Stimulated activated CD8-positive, alpha-beta memory T cell treated with anti-CD3 and anti-CD28 coated beads, Interleukin-7, amount 100 ng/mL, for 48 hours (primary cell): ENCODE measurements around the gene STX18.

Experiments
- DNase-seq, 2 donors: peaks; one replicate each; pipeline ENCODE4 v3.0.0-alpha.2; 2020; ENCODE audit warnings: low read depth in 1 of 2; ENCODE audit errors: extremely low read depth in 1 of 2

Gene STX18

DNA sequence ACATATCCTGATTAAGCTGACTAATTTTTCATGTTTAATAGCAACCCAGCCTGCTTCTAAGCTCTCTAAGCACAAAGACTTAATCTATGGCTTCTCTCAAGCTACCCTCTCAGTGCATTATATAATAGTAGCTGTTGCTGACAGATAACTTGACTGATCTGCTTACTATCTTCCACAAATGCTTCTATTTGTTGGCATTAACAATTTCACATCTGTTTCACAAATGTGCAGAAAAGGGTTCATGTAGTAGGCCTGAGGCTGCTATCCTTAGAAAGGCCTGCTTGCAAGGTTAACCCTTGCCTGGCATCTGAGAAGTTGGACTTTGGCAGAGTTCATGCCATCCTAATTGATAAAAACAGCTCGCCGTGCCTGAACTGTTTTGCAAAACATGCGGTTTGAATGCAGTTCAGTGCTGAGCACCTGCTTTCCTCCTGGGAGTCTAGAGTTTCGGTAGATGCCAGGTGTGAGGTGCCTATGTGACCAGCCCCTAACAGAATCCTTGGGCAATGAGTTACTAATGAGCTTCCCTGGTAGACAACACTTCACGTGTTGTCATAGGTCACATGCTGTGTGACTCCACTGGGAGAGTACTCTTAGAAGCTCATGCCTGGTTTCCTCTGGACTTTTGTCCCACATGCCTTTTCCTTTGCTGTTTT is 86.5 kb downstream of the STX18 start:
- DNase-seq, result no peak

DNA sequence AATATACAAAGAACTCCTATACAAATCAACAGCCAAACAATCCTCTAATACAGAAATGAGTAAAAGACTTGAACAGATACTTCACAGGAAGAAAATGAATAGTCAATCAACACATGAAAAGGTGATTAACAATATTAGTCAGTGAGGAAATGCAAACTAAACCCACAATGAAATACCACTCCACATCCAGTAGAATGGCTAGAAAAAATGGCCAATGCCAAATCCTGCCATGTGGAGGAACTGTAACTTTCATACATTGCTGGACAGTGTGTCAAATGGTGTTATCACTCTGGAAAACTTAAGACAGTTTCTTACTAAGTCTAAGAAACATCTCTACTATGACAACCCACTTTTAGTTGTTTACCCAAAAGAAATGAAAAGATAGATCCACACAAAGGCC is 95.4 kb downstream of the STX18 start:
- no peak for DNase-seq

DNA sequence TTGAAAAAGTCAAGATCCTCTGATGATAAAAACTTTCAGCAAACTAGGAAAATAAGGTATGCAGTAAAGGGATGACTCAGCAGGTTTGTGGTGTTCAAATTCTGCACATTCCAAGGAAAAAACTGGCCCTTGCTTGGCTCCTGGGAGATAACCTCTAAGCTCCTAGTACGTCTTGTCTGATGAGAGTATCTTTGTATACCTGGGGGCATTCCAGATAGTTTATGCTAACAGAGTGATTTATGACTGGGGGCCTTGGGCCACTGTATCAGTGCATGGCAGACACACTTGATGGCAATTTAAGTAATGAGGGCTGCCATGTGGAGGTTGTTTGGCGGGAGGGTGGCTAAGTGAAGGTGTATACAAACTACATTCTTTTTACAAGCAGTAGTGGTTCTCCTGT is 98.0 kb downstream of the STX18 start:
- DNase-seq, result no peak

DNA sequence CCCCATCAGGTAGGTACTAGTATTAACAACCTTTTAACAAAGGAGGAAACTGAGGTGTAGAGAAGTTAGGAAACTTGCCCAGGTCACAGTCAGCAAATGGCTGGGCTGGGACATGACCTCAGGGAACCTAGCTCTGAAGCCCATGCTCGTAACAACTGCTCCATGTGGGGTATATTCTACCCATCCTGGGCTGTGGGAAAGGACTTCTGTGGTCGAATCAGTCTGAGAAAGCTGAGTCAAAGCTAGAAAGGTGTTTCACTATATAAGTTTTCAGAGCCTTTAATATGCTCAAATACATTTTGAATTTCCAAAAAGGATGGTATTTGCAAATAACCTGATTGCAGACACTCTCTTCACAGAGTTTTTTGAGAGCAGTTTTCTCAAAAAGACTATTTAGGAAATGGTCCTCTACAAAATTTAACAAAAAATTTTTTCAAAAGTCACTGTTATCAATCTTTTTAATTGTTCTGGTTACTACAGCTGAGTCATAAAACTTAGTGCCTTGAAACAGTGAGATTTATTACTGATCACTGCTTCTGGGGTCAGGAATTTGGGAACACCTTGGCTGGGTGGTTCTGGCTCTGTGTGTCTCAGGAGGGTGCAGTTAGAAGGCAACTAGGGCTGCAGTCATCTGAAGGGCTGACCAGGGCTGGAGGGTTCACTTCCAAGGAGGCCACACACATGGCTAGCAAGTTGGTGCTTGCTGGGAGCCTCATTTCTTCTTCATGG is 101.4 kb downstream of the STX18 start:
- no peak for DNase-seq

DNA sequence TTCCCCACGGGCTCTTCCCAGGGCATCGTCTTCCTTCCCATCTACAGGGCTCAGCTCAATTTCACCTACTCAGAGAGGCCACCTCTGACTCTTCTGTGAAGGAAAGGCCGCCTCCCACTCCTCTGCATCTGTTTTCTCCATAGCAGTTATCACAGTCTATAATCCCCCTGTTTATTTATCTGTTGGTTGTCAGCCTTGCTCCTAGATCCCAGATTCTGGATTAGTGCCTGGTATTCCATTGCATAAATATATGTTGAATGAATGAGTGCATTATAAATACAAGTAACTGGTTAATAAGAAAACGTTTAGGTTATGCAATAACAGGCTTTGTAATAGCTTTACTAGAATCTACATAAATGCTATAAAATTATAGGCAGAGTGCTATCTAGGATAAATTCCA is 102.1 kb downstream of the STX18 start:
- no peak for DNase-seq

DNA sequence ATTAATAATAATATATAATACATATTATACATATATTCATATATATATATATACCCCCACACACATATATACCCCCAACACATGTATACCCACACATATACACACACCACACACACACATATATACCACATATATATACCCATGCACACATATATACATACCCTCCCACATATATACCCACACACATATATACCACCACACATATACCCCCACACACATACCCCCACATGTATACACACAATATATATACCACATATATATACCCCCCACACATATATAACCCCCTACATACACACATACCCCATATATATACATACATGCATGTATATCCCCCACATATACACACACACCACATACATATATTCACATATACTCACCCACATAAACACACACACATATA is 103.0 kb downstream of the STX18 start:
- no peak for DNase-seq

DNA sequence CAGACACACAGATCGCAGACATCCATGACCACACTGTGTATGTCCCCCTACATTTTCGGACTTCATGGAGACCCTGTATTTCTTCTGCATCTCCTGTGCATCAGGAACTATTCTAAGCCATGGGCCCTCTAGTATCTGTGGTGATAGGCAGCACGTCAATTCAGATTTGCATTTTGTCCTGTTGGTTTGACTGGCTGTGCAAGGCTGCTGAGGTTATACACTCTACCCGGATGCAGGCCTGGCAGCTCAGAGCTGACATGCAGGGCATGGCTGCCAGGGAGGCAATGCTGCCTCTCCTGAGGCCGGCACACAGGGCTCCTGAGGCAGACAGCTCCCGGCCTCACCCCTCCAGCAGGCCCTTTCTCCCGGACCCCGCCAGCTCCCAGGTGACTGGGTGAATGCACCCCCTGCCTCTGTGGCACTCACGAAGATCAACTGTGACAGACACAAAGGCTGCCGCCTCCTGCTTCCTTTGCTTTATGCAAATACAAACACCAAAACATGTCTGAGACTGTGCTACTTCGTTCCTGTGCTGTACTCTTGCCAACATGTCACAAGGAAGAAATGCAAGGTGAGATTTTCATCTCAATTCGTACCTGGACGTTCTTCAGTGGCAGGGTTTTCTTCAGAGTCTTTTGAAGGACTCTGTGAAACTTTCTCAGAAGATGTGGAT is 103.9 kb downstream of the STX18 start:
- no peak for DNase-seq

DNA sequence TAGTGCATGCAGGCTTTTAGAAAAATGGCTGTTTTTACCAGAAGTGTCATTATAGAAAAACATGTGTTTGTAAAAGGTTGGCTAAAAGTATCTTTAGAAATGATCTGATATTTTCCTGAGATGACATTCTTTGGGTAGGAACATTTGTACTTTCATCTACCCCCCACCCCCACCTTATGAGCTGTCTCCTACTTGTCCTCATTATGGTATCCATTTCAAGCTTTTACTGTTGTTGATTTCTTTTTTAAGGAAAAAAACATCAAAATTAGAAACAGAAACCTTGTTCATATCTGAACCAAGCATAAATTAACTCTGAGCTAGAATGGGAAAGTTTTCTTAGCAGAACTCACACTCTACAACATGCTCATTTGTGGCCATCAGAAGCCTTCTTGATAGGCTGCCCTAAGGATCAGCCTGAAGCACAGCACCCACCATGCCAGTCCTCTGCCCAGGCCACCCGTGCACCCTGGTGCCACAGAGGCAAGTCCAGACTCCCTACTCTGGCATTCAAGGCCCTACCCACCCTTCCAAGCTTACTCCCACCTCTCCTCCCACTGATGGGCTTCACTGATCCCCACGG is 105.5 kb downstream of the STX18 start:
- DNase-seq, result no peak

DNA sequence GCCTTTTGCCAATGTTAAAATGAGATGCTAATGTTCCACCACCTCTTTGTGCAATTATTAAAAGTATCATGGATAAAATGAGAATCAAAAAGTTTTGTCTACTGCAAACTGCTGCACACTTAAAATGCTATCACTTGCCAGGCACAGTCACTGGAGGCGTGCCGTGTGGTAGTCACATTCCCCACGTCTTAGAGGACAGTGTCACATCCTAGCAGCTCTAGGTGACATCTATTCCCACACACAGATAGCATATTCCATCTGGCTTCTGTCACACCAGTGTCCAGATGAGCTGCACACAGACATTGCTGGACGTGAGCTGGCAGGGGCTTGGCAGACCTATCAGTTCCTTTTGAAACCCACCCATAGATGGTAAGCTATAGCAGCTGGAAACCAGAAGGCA is 107.9 kb downstream of the STX18 start:
- DNase-seq, result no peak

DNA sequence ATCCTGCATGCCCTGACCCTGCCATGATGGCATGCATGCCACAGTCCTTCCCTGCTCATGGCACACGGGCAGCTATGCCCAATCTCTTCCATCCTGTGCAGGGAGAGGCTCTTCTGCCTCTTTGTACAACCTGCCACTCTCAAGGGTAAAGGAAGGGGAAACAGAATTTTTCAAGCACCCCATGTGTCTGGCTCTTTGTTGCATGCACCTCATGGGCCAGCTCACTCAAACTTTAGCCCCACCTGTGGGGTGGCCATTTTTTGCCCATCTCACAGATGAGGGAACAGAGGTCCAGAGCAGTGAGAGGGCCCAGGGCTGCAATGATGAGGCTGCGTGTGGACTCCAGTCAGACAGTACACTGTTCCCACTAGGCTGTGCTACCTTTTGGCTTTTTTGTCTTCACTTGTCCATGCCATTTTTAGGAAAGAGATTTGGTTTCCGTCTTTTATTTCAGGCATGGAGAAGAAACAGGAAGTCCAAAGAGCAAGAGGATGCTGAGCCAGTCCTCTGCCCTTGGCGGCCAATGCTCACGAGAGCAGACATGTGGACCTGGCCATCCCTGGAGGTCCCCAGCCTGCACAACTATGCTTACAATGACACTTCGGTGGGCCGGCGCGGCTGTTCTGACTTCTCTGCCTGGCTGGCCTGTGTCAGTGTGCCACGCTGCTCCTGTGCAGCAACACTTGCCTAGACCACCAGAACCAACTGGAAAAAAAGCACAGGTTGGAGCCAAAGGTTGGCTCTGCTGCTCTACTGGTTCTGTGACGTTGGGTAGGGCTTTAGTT is 109.3 kb downstream of the STX18 start:
- DNase-seq, result no peak

DNA sequence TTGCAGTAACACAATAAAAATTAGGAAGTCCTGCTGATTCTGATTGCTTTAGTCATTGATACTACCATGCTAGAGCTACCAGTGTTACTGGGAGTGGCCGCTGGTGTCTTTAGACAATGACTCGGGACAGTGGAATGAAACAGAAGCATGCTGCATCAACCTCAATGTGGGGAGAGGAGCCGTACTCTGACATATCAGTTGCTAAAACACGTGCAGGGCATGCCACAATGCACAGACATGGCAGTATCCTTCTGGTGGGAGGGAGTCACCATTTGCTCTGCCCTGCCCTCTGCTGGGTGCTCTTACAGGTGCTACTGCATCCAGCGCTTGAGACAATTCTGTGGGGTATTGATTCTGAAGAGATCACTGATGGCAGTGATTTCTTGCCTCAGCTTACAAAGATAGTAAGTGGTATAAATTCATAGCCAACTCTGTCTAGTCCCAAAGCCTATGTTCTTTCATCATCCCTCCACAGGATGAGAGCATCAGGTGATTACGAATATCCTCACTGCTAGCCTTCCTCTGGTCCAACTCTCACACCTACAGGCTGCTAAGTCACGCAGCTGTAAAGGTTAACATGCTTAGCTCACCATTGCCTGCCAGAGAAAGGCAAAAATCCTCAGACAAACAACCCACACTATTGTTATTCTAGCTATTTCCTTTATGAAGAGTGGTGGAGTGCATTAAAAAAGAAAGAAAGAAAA is 111.2 kb downstream of the STX18 start:
- DNase-seq, result peak in 1 of 2 donors; percentile 9

DNA sequence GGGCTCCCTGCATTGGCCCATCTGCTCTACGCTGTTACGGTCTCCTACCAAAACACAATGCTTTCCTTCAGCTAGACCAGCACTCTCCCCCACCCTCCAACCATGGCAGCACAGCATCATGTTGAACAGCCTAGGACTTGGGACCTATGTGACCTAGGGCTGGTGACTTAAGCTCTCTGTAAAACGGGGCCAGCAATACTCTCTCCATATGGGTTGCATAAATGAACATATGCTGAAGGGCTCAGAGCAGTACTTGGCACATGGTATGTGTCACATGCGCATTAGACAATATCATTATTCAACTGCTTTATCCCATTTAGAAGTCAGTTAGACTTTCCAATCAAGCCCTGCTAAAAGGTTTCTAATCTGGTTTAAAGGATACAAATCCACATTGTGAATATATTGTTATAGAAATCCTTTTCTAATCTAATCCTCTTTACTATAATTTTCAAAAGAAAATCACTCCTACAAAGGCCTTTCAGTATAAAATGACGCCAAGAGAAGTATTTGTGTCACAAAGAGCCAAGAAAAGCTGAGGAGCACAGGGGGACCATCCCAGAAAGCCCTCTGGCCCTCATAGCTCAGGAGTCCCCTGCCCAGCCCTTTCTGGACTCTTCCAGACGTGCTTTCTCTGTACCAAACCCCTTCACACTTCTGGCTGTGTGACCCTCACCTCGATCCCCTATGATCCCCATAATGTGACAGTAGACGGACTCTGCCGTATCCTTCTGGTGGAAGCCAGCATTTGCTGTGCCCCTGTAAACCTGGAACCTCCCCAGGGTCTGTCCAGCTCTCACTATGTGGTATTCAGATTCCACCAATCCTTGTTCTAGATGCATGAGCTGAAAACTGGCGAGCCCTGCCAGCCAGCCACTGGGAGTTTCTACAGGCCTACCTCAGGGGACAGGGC is 112.6 kb downstream of the STX18 start:
- DNase-seq, result no peak

DNA sequence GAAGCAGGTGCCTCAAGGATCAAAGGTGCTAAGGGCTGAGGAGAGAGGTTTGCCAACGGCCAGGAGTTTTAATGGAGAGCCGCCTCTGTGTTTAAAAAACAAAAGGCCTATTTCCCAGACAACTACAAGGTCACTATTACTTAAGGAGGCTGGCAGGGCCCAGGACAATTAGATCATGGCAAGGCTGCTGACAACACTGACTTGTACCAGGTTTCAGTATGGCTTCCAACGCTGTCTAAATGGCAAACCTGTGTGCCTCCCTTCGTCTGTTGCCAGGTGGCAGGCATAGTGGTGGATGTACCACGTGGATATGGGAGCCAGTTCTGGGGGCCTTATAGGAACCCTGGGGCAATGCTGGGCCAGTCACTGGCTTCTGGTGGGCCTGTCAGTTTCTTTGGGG is 114.0 kb downstream of the STX18 start:
- DNase-seq, result no peak

DNA sequence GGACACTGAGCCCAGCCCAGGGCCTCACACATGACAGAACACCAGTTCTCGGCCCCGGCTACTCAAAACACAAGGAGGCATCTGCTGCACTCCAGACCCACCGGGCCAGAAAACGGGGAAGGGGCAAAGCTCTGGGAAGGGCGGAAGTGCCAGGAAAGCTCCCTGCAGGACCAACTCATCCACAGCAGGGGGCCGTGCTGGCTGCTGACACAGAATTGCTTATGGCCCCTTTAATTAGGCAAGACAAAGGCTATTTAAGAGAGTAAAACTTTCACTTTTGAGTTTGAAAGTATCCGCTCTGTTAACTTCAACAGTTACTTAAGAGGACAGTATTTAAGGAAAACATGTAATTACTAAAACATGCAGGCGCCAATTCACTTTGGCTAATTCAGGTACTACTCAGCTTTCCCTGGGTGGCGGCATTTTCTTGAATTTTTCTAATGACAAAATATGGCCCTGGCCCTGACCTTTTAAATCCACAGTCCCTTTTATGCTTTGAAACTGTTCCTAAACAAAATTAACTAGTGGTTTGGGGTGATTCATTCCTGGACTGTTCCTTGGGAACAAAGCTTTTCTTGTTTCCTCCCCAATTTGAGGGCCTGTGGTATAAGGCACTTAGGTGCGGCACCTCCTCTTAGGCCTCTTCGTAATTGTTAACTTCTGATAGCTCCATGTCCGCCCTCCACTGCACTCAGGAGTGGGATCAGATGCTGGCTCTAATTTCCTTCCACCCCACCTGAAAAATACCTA is 114.6 kb downstream of the STX18 start:
- DNase-seq, result no peak

DNA sequence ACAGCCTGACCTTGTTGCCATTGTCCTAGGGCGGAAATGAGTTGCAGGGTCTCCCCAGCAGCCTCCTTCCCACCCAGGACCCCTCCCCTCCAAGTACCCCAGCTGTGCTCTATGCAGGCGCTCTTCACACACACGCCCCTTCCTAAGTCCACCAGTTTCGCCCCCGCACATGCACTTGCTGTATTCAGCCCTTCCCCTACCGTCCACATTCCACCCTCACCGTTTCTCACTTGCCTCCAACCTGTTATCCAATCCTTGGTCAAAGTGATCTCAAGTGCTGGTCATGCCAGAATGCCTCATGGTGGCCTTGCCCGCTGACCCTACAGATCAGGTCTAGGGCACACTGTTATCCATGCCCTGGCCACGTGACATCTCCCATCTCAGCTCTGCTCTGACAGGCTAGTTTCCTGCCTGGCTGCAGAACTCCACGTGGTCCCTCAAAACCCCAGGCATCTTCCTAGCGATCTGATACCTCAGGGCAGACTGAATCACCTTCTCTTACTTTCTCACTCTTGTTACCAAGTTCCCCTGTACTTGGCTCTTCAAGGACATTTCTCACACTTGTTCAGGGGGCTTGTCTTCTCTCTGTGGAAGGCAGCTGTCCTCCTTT is 115.2 kb downstream of the STX18 start:
- DNase-seq, result no peak

DNA sequence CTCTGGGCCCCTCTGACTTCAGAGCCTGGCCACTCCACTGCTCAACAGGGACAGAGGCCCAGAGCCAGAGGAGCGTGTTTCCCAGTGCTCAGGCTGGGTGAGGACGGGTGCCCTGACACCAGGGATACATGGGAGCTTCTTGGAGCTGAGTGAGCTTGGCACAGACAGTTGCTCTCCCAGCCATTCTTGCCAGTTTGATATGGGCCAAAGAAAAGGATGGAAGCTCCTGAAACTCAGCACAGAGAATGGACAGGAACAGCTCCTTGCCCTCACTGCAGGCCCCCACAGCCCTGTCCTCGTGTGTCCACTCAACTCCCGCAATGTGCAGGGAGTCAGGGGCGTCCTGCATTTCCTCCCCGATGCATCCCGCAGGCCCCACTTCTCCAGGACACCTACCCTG is 116.2 kb downstream of the STX18 start:
- DNase-seq, result no peak

DNA sequence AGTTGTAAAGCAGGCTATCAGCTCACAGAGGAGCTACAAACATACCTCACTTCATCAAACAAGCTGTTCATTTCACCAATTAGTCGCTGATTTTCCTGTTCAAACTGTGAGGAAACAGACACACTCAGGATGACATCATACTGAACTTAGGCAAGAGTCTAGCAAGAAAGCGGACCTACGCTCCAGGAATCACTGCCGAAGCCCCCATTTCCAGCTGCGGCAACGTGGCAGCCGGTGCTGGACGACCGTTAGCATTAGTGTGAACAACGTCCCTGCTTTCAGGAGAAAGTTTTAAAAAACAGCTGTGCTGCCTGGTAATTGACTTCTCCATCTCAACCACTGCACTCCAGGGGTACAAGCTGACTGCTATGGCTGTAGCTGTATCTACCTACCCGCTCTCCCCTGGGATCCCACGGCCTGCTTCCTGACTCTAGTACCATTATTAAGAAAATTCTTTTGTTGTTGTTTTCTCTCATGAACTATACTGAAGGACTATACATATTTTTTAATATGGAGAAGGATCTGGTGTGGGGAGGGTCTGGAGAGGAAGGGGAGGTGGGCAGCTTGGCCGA is 116.6 kb downstream of the STX18 start:
- DNase-seq, result no peak

DNA sequence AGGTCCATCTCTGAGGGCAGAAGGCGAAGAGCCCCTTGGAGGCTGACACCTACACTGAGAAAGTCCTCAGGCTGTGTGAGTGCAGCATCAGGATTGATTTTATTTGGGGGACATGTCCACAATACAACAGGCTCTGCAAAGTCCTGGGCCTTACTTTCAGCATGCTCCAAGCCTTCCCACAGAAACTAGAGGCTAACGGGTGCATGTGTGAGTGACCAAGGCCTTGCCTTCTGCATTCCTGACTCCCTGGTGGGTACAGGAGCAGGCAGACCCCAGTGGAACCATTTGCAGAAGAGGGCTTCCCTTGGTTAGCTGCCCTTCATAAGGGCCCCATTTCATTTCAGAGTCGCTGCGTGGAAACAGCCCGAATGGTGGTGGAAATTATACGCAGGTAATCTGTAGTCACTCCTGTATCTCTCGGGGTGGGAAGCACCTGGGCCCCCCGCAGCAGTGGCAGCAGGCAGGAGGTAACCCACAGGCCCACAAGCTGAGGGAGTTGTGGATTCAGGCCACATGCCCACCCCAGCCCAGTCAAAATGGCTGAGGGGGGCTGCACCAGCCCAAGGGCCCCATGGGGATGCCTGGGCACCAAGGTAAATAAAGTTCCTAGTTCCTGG is 117.2 kb downstream of the STX18 start:
- DNase-seq, result no peak
